Measurements from ENCODE around the gene DNAJC3.

The DNAJC3 gene

GRCh38 chr13:95791084-95791722 is 114.3 kb downstream of the DNAJC3 start:
- TF ChIP-seq CTCF (IDR thresholded peaks at IDR 0.05) = no peak
- no peak overlapping the region for H3K4me3 ChIP-seq
- no peak for DNase-seq (ENCODE audit: low spot score)
- no peak overlapping the region for H3K27ac ChIP-seq

GRCh38 chr13:95793018-95793555 is 116.1 kb downstream of the DNAJC3 start:
- no peak for DNase-seq (ENCODE audit: low spot score)
- no peak for TF ChIP-seq CTCF (IDR thresholded peaks at IDR 0.05)
- Histone ChIP-seq H3K4me3 (no peak overlapping the region), H3K27ac (no peak overlapping the region)

GRCh38 chr13:95793781-95794180 is 116.8 kb downstream of the DNAJC3 start:
- no peak for DNase-seq (ENCODE audit: low spot score)
- no peak overlapping the region for H3K4me3 ChIP-seq
- no peak overlapping the region for H3K27ac ChIP-seq
- no peak for TF ChIP-seq CTCF (IDR thresholded peaks at IDR 0.05)

GRCh38 chr13:95797016-95797415 is 120.1 kb downstream of the DNAJC3 start:
- DNase-seq (ENCODE audit: low spot score) = no peak
- no peak for TF ChIP-seq CTCF (IDR thresholded peaks at IDR 0.05)
- no peak overlapping the region for H3K4me3 ChIP-seq
- no peak overlapping the region for H3K27ac ChIP-seq

GRCh38 chr13:95800436-95800835 is 123.5 kb downstream of the DNAJC3 start:
- DNase-seq (ENCODE audit: low spot score) = no peak
- H3K27ac ChIP-seq = no peak overlapping the region
- H3K4me3 ChIP-seq = no peak overlapping the region
- no peak for TF ChIP-seq CTCF (IDR thresholded peaks at IDR 0.05)

GRCh38 chr13:95801825-95802224 is 124.9 kb downstream of the DNAJC3 start:
- no peak for DNase-seq (ENCODE audit: low spot score)
- H3K4me3 ChIP-seq = no peak overlapping the region
- no peak overlapping the region for H3K27ac ChIP-seq
- no peak for TF ChIP-seq CTCF (IDR thresholded peaks at IDR 0.05)

GRCh38 chr13:95805921-95806320 is 129.0 kb downstream of the DNAJC3 start:
- TF ChIP-seq CTCF (IDR thresholded peaks at IDR 0.05) = no peak
- DNase-seq (ENCODE audit: low spot score) = no peak
- Histone ChIP-seq H3K4me3 (no peak overlapping the region), H3K27ac (no peak overlapping the region)
